GM12878 (cell line): ENCODE data around the gene PRRG1. TPM values are rescaled to one million over a fixed set of nuclear protein-coding genes. Genes with fewer than 3 reads are reported as not detected.

Experiments
- ATAC-seq: fragments of 200-7000 bp; cut with Tn5 transposase; 3 replicates; pipeline ENCODE4 v1.9.1; 2020; ENCODE audit warnings: mild to moderate bottlenecking, moderate library complexity
- BruUV-seq: library from RNA; stranded (reverse); fragments of 400-500 nt; replicated peaks from 2 replicates; lab custom pipeline; 2021; lab: Mats Ljungman, UMichigan
- CTCF ChIA-PET: fragments of 300-600 bp; sonication (Branson Sonifier 250); formaldehyde crosslinking; extraction: SDS; loops from one replicate; lab custom pipeline; 2021; ENCODE audit warnings: inconsistent platforms; lab: Yijun Ruan, JAX
- POLR2A ChIA-PET: fragments of 350-600 bp; formaldehyde crosslinking; extraction: SDS; loops from one replicate; lab custom pipeline; 2021; ENCODE audit warnings: inconsistent platforms; lab: Charles Lee
- RAD21 ChIA-PET: fragments of 300-600 bp; sonication (Branson Sonifier 250); formaldehyde crosslinking; loops from one replicate; lab custom pipeline; 2023; ENCODE audit warnings: antibody characterized with exemption; ENCODE audit not compliant: unreplicated experiment; lab: Charles Lee
- SMC1A ChIA-PET: fragments of 300-600 bp; sonication (Branson Sonifier 250); formaldehyde crosslinking; loops from one replicate; lab custom pipeline; 2023; ENCODE audit not compliant: unreplicated experiment, uncharacterized antibody; lab: Charles Lee
- DNase-seq: peaks from one replicate; pipeline ENCODE4 v3.0.0-alpha.2; 2011; ENCODE audit warnings: low read depth, low spot score
- FAIRE-seq: peaks from 3 replicates; lab custom pipeline; 2011; peaks lifted over from hg19 to GRCh38; lab: Jason Lieb, UNC
- H2AFZ ChIP-seq: 2 replicates; pipeline ENCODE4 v1.6.0; 2011; ENCODE audit warnings: low read depth, low read length, control low read depth; ENCODE audit not compliant: control insufficient read depth
- H3K27ac ChIP-seq: 2 replicates; pipeline ENCODE4 v1.5.1; 2011; ENCODE audit warnings: control low read depth; ENCODE audit not compliant: control insufficient read depth, insufficient read depth
- H3K27me3 ChIP-seq, 2 experiments: replicated peaks in 1 of 2; 2 replicates each; pipeline versions ENCODE4 v1.6.0 to v1.6.1; 2011; ENCODE audit warnings: low read length in 1 of 2; ENCODE audit not compliant: control insufficient read depth in 2 of 2, insufficient read depth in 2 of 2
- H3K36me3 ChIP-seq, 2 experiments: 2 replicates each; pipeline ENCODE4 v1.5.1; 2011; ENCODE audit warnings: low read length in 1 of 2; ENCODE audit not compliant: control insufficient read depth in 2 of 2, insufficient read depth in 2 of 2
- H3K4me1 ChIP-seq: 2 replicates; pipeline ENCODE4 v1.6.1; 2011; ENCODE audit warnings: mild to moderate bottlenecking, low read length, moderate library complexity, mixed read lengths; ENCODE audit not compliant: control insufficient read depth, insufficient read depth
- H3K4me2 ChIP-seq: 2 replicates; pipeline ENCODE4 v1.6.0; 2011; ENCODE audit warnings: control low read depth; ENCODE audit not compliant: control insufficient read depth, insufficient read depth
- H3K4me3 ChIP-seq: fragments of 200-600 bp; sonication (generic); 2 replicates; pipeline ENCODE4 v1.5.1; 2016
- H3K79me2 ChIP-seq: 2 replicates; pipeline ENCODE4 v1.6.0; 2011; ENCODE audit warnings: low read length; ENCODE audit not compliant: control insufficient read depth, insufficient read depth
- H3K9ac ChIP-seq: 2 replicates; pipeline ENCODE4 v1.8.0; 2011; ENCODE audit warnings: low read length, control low read depth, mixed read lengths; ENCODE audit not compliant: control insufficient read depth, insufficient read depth
- H3K9me3 ChIP-seq: replicated peaks from 3 replicates; pipeline ENCODE4 v1.5.1; 2011; ENCODE audit warnings: mild to moderate bottlenecking, low read length; ENCODE audit not compliant: control insufficient read depth, insufficient read depth
- H4K20me1 ChIP-seq: 2 replicates; pipeline ENCODE4 v1.6.0; 2011; ENCODE audit not compliant: control insufficient read depth, insufficient read depth
- ATF3 ChIP-seq: IDR thresholded peaks from 2 replicates; pipeline ENCODE4 v1.6.1; 2011; ENCODE audit warnings: low read depth, mild to moderate bottlenecking, low read length, moderate library complexity, borderline replicate concordance; ENCODE audit errors: extremely low read depth
- BCL11A ChIP-seq: IDR thresholded peaks from 2 replicates; pipeline ENCODE4 v1.6.1; 2011; ENCODE audit warnings: low read depth, low read length
- E2F4 ChIP-seq: IDR thresholded peaks from 2 replicates; pipeline ENCODE4 v1.6.1; 2012; ENCODE audit warnings: low read depth, low read length, improper control_type of control experiment
- GABPA ChIP-seq: IDR thresholded peaks from 2 replicates; pipeline ENCODE4 v1.6.1; 2014; ENCODE audit warnings: antibody characterized with exemption, low read depth, mild to moderate bottlenecking, inconsistent platforms
- SUPT20H ChIP-seq: IDR thresholded peaks from 2 replicates; pipeline ENCODE4 v1.6.1; 2011; ENCODE audit warnings: low read depth, mild to moderate bottlenecking, low read length, moderate library complexity, borderline replicate concordance; ENCODE audit not compliant: control insufficient read depth
- TBL1XR1 ChIP-seq: IDR thresholded peaks from 2 replicates; pipeline ENCODE4 v1.6.1; 2012; ENCODE audit warnings: low read depth, low read length, improper control_type of control experiment
- in situ Hi-C: fragments of 300-500 bp; cut with MboI; formaldehyde crosslinking; loops from 9 replicates; pipeline ENCODE4 v1.14.3; 2018; ENCODE audit warnings: mixed read lengths
- intact Hi-C: fragments of 100-400 bp; cut with micrococcal nuclease; formaldehyde crosslinking; loops from one replicate; pipeline ENCODE4 v1.14.2; 2022; ENCODE audit not compliant: unreplicated experiment
- polyA plus RNA-seq, 11 experiments: library from polyadenylated mRNA; depleted of rRNA in 4 of 11; unstranded in 6 of 11; stranded (reverse) in 5 of 11; fragments of >200 nt; fragmentation: Nextera tagmentation in 4 of 11; fragmentation: Illumina TruSeq in 1 of 11; extraction: Ambion mirVana in 4 of 11; extraction: Trizol in 1 of 11; gene quantifications; 1 replicate in 1 of 11; 2 replicates in 10 of 11; pipeline versions ENCODE4 v1.2.1 to v1.2.3, GENCODE V29; 2011 to 2016; ENCODE audit warnings: inconsistent platforms in 2 of 11, missing spikeins in 2 of 11, low read depth in 1 of 11
- total RNA-seq, 4 experiments: library from RNA; depleted of rRNA in 3 of 4; stranded (reverse); fragments of >200 nt in 3 of 4; fragmentation: Illumina TruSeq in 1 of 4; extraction: Trizol in 1 of 4; gene quantifications; 2 replicates each; pipeline versions ENCODE4 v1.2.1 to v1.2.3, GENCODE V29; 2013 to 2021

PRRG1 gene
- total and polyA plus RNA-seq, 10 of the 15 experiments (the other 5 are each of a cell fraction or from before 2014, with no cell fraction given) = not detected

- TF ChIP-seq SUPT20H (no peak), E2F4 (no peak), ATF3 (no peak), TBL1XR1 (no peak), BCL11A (no peak), GABPA (no peak)
- Histone ChIP-seq H3K27ac (no peak overlapping the region), H3K9me3 (no peaks in the 10 kb centered on the region), H3K79me2 (no peaks in the 10 kb centered on the region), H3K4me2 (no peak overlapping the region), H3K36me3 (no peaks in the 10 kb centered on the region), H3K27me3 (no peaks in the 10 kb centered on the region), H3K4me3 (no peak overlapping the region), H2AFZ (no peak overlapping the region), H3K9ac (no peak overlapping the region), H4K20me1 (no peaks in the 10 kb centered on the region), H3K4me1 (no peaks in the 10 kb centered on the region)
- in situ Hi-C loops (no loop called here), intact Hi-C loops (no loop called here)
- ATAC-seq (no peak), FAIRE-seq (no peak), DNase-seq (no peak)
- ChIA-PET RAD21 (no interaction called here), POLR2A (no interaction called here), CTCF (no interaction called here), SMC1A (no interaction called here)
- no TSS peak for BruUV-seq
Observed at GRCh38 chrX:37314531-37314930, 34.6 kb upstream of the PRRG1 start.
